ENCODE measurements around the gene RLBP1. TPM values are rescaled to one million over a fixed set of nuclear protein-coding genes. Genes with fewer than 3 reads are reported as not detected.
A peak's percentile ranks its signal among the peaks of the same experiment; 100 is the strongest.

Gene RLBP1
- total and polyA plus RNA-seq, 2 of the 4 experiments (the other 2 are of a cell fraction): not detected

DNA sequence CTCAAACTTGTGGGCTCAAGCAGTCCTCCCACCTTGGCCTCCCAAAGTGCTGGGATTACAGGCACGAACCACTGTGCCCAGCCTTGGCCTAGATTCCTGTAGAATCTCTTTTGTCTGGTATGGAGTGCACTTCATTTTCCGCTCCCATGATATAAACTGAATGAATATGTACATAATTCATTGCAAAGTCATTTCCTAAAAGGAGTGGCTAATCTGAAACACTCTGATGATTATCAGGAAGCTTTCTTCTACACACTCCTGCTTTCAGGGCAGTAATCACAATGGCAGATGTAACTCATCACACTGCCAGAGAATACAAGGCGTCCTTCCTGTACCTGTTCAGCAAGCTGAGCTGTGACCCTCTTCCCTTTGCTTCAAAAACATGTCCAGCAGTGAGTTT is 28.6 kb downstream of the RLBP1 start:
- dilution Hi-C loops (cut with HindIII; ENCODE audit: low sequenced_read_pairs, unreplicated experiment) (no loop called here), intact Hi-C loops (cut with micrococcal nuclease) (no loop called here), in situ Hi-C loops (cut with MboI; ENCODE audit: low sequenced_read_pairs) (no loop called here)
- BruUV-seq (replicated peaks): no TSS peak
- DNase-seq (peak; percentile 28), ATAC-seq (ENCODE audit: low read depth) (0 out of 2 replicates have a peak, but pooled peaks have one; percentile 17)
- no peaks in the 10 kb centered on the region for H3K27me3 ChIP-seq (ENCODE audit: control insufficient read depth, insufficient read depth, low read length)
- no peak overlapping the region for H3K14ac ChIP-seq (replicated peaks; ENCODE audit: low read depth, low read length)
- H3K4me3 ChIP-seq (ENCODE audit: insufficient read depth, low read depth, low read length): no peak overlapping the region
- no peak overlapping the region for H2AFZ ChIP-seq (replicated peaks; ENCODE audit: low read length, poor library complexity)
- H4K8ac ChIP-seq (ENCODE audit: low read depth in 2 of 2, low read length in 2 of 2): no peak overlapping the region
- H3K4ac ChIP-seq (ENCODE audit: low read depth, low read length): no peak overlapping the region
- peaks cover 15% of the 10 kb centered on the region; the same call in 1 of the 2 replicates for H3K9me1 ChIP-seq (ENCODE audit: insufficient read depth, low read length)
- H2BK20ac ChIP-seq (ENCODE audit: low read depth, low read length): no peak overlapping the region
- no peak overlapping the region for H3K27ac ChIP-seq (ENCODE audit: insufficient read depth, low read length)
- no peak overlapping the region for H2BK5ac ChIP-seq (ENCODE audit: low read depth, low read length, poor library complexity, severe bottlenecking)
- POLR2A ChIA-PET (ENCODE audit: unreplicated experiment): no interaction called here
- H3K9me3 ChIP-seq (ENCODE audit: control insufficient read depth, insufficient read depth, low read length): no peaks in the 10 kb centered on the region
- H3K36me3 ChIP-seq (ENCODE audit: control insufficient read depth, insufficient read depth, low read length): peaks cover 44% of the 10 kb centered on the region
- H3K4me2 ChIP-seq (ENCODE audit: low read depth, low read length): no peak overlapping the region
- H3K79me1 ChIP-seq (ENCODE audit: low read depth in 1 of 2, low read length in 2 of 2): peaks cover 0 to under 1% of the 10 kb centered on the region in 2 experiments; a peak in 1 of 4 replicates
- no peak overlapping the region for H2BK120ac ChIP-seq (ENCODE audit: low read depth, low read length)
- no peak for TF ChIP-seq CEBPB (IDR thresholded peaks at IDR 0.05; ENCODE audit: low read depth, low read length)
- TF ChIP-seq MAZ (IDR thresholded peaks at IDR 0.05; ENCODE audit: borderline replicate concordance, low read depth, low read length): no peak
- TF ChIP-seq CTCF (conservative IDR thresholded peaks at IDR 0.05; ENCODE audit: low read depth, low read length): no peak
- no peak for TF ChIP-seq USF2 (IDR thresholded peaks at IDR 0.05; ENCODE audit: low read depth, low read length)
- no peak for TF ChIP-seq SMC3 (IDR thresholded peaks at IDR 0.05; ENCODE audit: low read depth, low read length)
- TF ChIP-seq MAFK (IDR thresholded peaks at IDR 0.05; ENCODE audit: low read depth, low read length): no peak
- no peak for TF ChIP-seq RCOR1 (IDR thresholded peaks at IDR 0.05; ENCODE audit: insufficient replicate concordance, low read length)
- TF ChIP-seq CHD1 (IDR thresholded peaks at IDR 0.05; ENCODE audit: low read depth, low read length): no peak
- TF ChIP-seq FOS (IDR thresholded peaks at IDR 0.05; ENCODE audit: low read depth, low read length): no peak
- TF ChIP-seq, protein P1, sequence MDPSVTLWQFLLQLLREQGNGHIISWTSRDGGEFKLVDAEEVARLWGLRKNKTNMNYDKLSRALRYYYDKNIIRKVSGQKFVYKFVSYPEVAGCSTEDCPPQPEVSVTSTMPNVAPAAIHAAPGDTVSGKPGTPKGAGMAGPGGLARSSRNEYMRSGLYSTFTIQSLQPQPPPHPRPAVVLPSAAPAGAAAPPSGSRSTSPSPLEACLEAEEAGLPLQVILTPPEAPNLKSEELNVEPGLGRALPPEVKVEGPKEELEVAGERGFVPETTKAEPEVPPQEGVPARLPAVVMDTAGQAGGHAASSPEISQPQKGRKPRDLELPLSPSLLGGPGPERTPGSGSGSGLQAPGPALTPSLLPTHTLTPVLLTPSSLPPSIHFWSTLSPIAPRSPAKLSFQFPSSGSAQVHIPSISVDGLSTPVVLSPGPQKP (IDR thresholded peaks at IDR 0.05; ENCODE audit: borderline replicate concordance, low read depth, low read length): no peak
- TF ChIP-seq POLR2A (IDR thresholded peaks at IDR 0.05; ENCODE audit: low read depth, low read length): no peak
- TF ChIP-seq MXI1 (IDR thresholded peaks at IDR 0.05; ENCODE audit: borderline replicate concordance, low read depth, low read length): no peak
- TF ChIP-seq BHLHE40 (IDR thresholded peaks at IDR 0.05; ENCODE audit: low read depth, low read length): no peak
- H3K18ac ChIP-seq (ENCODE audit: low read depth, low read length): no peak overlapping the region
- no peak overlapping the region for H4K5ac ChIP-seq (ENCODE audit: low read depth, low read length)
- H2AK9ac ChIP-seq (replicated peaks; ENCODE audit: low read depth, low read length, poor library complexity): no peak overlapping the region
- no peak overlapping the region for H3K56ac ChIP-seq (ENCODE audit: extremely low read depth, insufficient read depth, low read length)
- CTCF ChIA-PET: interaction anchor here (0.5 kb wide), 1 partner anchor 1808 kb away, joined by 3 read pairs; no protein-coding TSS in a partner anchor
- WGBS, 2 experiments (ENCODE audit: extremely low coverage in 2 of 2, insufficient read length in 1 of 2): no CpG with 5 or more reads among the region's 3 CpGs
- no peak overlapping the region for H4K91ac ChIP-seq (ENCODE audit: insufficient read depth, low read depth, low read length)
- H3K9ac ChIP-seq (ENCODE audit: low read depth, low read length): no peak overlapping the region
- H3K4me1 ChIP-seq (ENCODE audit: control insufficient read depth, insufficient read depth, low read length): peaks cover 3% of the 10 kb centered on the region
- H2AK5ac ChIP-seq (ENCODE audit: low read depth, low read length): no peak overlapping the region; the same call in 1 of the 2 replicates
- H2BK15ac ChIP-seq (ENCODE audit: low read depth, low read length): no peak overlapping the region
- H3K23ac ChIP-seq (ENCODE audit: low read depth, low read length): 0 out of 2 replicates have a peak overlapping the region, but pooled peaks have one; percentile 59
- no peaks in the 10 kb centered on the region for H4K20me1 ChIP-seq (ENCODE audit: insufficient read depth, low read length)
